GM12874 (cell line): ENCODE results near the gene SPATA22.

Source experiments
- CTCF ChIP-seq: IDR thresholded peaks from 2 replicates; pipeline ENCODE4 v1.5.1; 2011; ENCODE audit warnings: low read depth, mild to moderate bottlenecking, control low read depth, low read length, moderate library complexity; ENCODE audit not compliant: insufficient read depth

The SPATA22 gene

DNA sequence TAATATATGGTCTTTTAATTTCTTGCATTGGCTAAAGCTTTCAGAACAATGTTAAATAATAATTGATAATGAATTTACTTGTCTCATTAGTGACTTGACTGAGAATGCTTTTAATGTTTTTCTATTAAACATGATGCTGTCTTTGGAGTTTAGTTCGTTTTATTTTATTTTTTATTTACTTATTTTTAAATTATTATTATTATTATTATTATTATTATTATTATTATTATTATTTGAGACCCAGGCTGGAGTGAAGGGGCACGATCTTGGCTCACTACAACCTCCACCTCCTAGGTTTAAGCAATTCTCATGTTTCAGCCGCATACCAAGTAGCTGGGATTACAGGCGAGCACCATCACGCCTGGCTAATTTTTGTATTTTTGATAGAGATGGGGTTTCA lies 56.0 kb downstream of the SPATA22 start:
- TF ChIP-seq CTCF, result no peak

DNA sequence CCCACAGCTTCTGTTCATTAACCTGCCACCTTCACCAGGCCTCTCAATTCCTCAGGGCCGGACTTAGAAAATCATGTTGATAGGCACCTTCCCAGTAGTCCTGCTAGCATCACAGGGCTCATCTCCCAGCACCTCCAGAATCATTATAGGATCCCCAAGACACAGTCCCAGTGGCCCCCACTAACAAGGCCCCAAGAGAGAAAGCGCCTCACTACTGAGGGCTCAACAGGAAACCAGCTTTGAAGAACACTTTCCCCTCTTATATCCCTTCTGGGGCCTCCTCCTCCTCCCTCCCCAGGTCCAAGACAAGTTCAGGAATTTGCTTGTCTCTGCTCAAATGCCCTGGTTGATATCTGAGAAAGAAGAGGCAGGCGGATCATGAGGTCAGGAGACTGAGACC lies 60.5 kb downstream of the SPATA22 start, which contains the start of gene OR3A3:
Gene OR3A3 (plus strand): TSS at position 301 of the 400 bp plus-strand sequence.
- no peak for TF ChIP-seq CTCF

DNA sequence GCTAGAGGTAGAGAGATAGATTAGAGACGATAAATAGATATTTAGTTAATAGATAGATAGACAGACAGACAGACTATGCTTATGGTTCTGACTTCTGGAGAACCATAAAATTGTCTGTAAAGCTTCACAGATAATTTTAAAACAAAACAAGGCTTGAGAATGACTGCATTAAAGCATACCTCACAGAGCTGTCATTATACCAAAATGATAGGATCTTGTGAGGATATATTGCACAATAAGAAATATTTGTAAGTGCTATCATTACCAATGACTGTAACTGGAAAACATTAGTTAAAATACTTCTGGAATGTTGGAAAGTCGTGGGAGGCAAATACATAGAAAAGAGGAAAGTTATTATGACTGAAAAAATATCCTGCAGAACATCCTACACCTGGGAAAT lies 69.8 kb downstream of the SPATA22 start:
- TF ChIP-seq CTCF, result no peak

- no peak for TF ChIP-seq CTCF
These were observed 71.6 kb downstream of the SPATA22 start for GRCh38 chr17:3400055-3400454.

GRCh38 chr17:3398310-3398709 lies 73.3 kb downstream of the SPATA22 start, which contains the start of gene OR1E1:
Gene OR1E1 (minus strand): TSS chr17:3398410. CDS start chr17:3398410, 0 bp downstream.
- TF ChIP-seq CTCF, result no peak
